GM21360 (cell line): Measurements from ENCODE around the gene GNE.
"Not testable (repeated sequence)": the region's sequence is repeated elsewhere in the genome, so short reads cannot be mapped to it uniquely, and the experiment has no call there.

Source experiments
- ATAC-seq: cut with Tn5 transposase; IDR thresholded peaks from one replicate; pipeline ENCODE4 v1.9.1; 2021; ENCODE audit warnings: mild to moderate bottlenecking, moderate library complexity; ENCODE audit not compliant: unreplicated experiment

GNE gene

DNA sequence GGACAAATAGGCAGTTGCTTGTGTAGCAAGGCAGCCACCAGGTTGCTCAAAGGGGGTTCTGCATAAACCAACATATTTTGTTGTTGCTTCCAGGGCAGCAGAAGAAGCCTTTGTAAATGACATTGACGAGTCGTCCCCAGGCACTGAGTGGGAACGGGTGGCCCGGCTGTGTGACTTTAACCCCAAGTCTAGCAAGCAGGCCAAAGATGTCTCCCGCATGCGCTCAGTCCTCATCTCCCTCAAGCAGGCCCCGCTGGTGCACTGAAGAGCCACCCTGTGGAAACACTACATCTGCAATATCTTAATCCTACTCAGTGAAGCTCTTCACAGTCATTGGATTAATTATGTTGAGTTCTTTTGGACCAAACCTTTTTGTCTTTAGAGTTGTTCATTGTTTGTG is 46.7 kb downstream of the GNE start:
- ATAC-seq = no peak

DNA sequence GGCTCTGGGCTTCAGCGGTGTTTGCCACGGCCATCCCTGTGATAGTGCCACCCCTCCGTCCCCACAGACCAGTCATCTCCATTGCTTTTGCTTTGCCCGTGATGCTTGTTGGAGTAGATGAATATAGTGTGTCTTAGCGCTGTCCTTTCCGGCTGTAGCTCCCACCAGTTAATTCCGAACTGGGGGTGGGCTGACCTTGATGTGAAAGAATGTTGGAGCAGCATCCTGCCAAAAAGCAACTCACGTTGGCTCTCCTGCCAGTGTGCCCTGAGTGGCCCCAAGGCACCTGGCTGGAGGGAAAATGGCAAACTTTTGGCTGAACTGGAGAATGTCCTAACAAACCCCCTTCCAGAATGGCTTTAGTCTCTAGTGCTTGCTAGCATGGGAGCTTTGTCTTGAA is 47.5 kb downstream of the GNE start:
- no peak for ATAC-seq

DNA sequence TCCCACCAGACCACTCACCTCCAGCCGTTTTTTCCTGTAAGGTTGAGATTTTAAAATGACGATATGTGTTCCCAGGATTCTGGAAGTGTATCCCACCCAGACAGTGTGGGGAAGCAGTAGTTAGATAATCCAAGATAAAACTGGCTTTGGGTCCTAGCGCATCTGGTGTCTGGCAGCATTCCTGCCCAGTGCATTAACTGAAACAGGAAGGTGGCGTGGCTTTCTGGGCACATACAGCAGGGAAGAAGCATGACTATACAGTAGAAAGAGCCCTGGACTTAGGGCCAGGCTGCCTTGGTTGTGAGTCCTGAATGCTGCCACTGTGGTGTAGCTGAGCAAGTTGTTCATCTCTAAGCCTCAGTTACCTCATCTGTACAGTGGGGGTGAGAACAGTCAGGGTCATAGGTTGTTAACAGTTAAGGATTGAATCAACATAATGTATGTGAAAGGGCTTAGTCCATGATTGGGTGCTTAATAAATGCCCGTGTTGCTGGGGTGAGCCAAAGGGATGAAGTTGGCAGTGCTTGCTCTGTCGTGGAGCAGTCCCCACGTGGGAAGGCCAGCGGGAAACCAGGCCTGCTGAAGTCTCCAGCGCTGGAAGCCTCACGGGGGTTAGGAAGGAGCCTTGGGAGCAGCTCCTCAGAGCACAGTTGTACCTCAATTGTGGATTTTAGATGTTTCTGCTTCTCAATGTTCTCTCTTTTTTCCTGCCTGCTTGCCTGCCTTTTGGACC is 49.6 kb downstream of the GNE start:
- ATAC-seq = no peak

DNA sequence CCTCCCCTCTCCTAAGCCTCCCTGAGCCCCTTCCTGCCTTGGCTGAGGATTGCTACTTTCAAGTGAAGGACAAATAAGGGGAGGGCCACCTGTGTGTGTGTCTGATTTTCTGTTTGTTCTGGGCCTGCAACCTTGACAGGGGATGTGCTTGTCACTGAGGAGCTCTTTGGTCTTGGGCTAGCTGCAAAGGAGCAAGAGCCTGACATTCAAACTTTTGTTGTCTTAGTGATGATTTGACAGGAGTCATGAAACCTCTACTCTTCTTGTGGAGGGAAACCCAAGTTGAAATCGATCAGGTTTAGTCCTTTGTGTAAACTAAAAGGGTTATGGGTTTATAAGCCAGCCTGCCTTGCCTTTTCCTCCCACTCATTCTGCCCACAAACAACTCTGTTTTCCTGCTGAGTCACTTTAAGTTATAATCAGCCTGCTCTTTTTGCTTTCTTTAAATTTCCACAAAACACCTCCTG is 50.7 kb downstream of the GNE start:
- no peak for ATAC-seq

DNA sequence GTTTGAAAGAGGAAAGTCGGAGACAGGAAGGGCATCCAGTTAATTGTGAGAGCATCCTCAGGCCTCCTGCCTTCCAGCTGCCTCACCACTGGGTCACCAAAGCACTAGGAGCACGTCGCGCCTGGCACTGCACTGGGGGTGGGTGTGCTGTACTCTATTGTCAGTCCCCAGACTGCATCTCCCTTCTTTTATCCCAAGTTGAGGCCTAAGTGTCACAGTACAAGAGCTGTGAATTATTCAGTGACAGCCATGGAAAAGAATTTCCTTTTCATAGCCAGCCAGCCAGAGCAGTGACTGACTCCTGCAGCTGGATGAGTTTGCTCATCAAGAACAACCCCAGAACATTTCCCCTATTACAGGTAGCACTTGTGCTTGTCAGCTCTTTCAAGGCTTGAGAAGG is 51.2 kb downstream of the GNE start:
- no peak for ATAC-seq

DNA sequence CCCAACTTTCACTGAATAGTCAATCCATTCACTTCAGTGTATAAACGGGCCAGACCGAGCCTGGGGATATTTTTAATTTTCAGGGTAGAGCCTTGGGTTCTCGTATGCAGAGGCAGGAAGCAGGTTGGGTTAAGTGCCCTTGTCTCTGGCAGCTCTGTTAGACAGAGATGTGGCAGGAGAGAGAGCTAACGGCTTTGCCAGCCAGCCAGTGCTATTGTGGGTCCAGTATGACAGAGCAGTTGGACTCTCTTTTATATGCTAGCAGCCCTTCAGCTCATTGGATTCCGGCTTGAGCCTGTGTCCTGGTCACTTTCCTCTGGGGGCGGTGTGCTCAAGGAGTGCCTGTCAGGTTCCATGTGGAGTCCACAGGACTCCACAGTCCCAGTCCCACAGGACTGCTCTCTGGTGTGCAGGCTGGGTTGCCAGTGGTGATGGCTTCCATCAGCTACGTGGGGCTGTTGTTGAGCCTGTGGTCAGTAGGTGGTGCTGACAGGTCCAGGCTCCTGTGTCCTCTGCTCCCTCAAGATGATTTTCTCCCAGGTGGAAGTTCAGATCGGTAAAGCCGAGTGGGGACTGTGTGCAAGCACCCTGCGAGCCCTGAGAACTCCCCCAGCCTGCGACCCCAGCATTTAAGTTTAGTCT is 53.2 kb downstream of the GNE start:
- ATAC-seq = no peak

DNA sequence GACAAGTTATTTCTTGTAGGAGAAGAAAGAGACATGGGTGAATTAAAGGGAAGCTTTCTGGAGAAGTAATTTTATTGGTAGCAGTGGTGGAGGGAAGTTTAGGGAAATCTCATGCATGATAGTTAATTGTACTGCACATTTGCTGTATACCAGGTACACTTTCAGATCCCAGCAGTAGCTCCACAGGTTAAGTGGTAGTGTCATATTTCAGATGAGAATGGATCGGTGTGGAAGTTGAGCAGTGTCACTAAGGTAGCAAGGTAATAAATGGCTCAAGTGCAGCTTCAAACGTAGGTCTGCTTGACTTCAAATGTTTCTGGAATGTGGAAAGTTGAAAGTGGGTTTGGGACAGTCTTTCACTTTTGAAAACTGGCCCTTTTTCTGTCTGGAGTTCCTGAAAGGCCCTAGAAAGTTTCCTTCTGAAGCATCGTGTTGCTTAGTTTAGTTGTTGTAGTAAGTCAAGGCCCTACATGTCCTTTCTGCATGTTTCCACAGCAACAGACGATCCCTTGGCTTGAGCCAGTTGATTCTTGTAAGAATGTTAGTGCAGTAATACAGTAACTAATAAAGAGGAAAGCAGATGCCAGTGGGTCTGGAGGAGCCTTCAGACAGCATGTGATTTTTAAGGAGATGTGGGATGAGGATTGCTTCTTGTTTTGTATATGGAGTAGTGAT is 63.8 kb downstream of the GNE start:
- no peak for ATAC-seq

DNA sequence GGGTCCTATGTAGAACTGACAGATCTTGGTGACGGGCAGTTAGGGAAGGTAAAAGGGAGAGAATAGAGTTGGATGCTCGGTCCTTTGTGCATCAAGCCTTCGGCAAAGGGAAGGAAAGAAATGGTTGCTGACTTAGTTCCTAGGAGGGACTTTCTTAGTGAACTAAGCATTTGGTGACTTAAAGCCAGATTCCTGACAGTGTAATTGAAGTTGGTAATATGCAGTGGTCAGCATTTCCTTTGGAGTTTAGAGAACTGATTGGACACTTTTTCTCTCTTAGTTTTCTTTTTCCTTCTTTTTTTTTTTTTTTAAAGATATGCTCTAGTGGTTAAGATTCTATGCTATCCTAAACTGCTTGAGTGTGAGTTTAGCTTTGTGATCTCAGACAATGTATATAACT is 65.2 kb downstream of the GNE start:
- ATAC-seq = no peak

DNA sequence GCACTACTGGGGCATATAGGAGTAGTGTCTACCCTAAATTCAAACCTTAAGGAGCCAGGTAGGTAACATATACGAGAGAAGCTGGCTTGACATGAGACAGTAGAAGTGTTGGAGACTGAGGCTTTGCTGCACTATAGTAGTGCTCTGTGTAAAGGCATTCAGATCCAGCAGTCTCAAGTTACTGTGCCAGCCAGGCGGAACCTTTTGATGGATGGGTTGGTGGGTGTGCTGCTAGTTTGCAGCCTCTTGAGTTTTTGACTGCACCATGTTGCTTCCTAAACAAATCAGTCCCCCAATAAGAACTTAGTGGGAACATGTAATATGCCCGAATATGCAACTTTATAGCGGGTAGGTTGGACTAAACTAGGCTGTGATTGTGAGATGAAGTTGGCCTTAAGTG is 66.1 kb downstream of the GNE start:
- ATAC-seq = no peak

DNA sequence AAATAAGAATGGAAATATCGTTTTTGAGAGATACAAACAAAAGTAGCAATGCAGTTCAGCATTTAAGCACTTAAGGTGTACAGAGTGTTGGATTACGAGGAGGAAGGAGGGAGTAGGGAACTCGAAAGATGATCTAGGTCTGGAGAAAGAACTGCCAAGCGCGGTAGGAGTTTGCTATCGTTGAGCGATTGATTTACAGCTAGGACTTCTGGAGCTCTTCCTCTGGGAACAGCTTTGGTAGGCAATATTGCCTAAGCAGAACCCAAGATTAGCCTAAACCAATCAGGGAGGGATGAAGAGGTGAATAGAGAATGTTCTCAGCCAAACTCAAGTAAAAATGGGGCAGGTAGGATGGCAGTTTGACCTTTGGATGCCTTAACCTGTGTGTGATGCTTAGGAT is 66.6 kb downstream of the GNE start:
- ATAC-seq = no peak

DNA sequence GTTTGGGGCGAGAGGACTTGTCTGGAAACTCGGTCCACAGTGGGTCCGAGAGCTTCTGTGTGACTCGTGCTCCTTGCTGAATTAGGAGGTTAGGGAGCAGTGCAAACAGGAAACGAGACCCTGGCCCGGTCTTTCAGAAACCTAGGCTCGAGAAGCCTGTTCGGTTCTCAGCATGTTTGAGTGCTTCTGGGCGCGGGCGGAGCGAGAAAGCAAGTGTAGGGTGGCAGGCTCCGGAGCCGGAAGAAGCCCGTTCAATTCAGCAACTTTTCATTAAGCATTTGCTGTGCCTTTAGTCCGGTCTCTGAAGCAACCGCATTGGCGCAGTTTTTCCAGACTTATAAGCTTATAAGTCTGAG is 67.0 kb downstream of the GNE start:
- no peak for ATAC-seq

DNA sequence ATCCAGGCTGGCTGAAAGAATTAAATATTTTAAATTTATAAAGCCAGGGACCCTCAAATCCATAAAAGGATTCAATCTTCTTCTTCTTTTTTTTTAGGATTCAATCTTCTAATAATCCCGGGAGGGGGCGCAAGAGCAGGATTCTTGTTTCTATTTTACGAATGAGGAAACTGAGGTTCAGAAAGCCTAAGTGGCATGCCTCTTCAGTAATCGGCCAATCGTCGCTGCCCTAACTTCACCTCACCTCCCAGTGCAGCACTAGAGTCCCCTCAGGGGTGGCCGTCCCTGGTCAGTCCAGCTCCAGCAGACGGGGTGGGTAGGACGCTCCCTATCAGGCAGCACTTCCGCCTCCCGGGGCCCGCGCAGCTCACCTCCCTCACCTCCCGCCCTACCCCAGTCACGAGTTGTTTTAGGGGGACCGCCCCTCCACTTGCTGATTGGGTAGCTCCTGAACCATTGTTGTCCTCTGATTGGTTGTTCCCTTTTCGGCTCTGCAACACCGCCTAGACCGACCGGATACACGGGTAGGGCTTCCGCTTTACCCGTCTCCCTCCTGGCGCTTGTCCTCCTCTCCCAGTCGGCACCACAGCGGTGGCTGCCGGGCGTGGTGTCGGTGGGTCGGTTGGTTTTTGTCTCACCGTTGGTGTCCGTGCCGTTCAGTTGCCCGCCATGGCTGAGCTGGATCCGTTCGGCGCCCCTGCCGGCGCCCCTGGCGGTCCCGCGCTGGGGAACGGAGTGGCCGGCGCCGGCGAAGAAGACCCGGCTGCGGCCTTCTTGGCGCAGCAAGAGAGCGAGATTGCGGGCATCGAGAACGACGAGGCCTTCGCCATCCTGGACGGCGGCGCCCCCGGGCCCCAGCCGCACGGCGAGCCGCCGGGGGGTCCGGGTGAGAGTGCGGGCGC is 67.6 kb downstream of the GNE start, which contains the start of gene CLTA:
CLTA (plus strand) TSS at position 534 of the 902 bp plus-strand sequence; CDS start at position 670, 136 bp downstream.
- peak; percentile 93 for ATAC-seq

DNA sequence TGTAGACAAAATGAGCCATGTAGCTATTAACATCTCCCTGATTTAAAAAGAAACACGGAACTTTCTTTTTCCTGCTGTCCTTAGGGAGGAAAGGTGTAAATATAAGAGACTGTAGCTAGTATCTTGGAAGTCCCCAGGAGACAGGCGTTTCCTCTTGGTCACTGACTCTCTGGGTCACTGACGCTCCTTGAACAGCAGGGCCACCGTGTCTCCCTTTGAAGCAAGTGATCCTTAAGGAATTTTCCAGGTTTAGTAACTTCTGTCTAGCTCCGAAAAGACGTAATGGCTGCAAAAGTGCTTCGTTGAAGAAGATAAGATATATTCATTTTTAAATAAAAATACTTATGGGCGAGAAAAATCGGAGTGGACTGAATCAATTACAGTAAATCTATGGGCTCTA is 68.3 kb downstream of the GNE start:
- no peak for ATAC-seq

DNA sequence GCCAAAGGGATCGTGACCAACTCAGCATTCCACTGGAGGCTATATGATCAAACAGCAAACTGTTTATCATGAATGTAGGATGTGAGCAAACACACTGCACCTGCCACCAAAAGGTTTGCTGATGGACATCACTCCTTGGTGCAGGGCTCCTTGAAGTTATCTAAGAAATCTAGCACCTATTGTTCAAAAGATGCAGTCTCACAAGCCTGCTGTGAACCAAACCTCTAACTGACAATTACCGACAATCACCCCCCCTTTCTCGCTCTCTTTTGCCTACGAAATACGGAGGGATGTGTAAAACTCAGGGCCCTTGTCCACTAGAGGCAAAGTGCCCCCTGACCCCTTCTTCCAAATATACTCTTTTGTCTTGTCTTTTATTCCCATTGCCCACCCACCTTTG is 70.0 kb downstream of the GNE start:
- ATAC-seq = no peak

DNA sequence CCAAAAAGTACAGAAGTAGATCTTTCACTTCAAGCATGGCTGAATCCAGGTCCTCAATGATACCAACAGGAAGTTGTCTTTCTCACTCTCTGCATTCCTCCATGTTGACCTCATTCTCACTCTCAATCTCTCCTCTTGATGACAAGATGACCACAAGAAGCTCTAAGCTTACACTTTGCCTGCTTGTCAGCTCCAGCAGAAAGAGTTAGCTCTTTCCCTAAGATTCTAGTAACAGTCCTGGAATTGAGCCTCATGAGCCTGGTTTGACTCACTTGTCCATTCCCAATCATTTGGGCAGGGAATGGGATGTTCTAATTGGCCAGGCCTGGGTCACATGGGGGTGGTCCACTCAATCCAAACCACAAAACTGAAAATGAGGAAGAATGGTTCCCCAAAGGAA is 70.8 kb downstream of the GNE start:
- no peak for ATAC-seq

DNA sequence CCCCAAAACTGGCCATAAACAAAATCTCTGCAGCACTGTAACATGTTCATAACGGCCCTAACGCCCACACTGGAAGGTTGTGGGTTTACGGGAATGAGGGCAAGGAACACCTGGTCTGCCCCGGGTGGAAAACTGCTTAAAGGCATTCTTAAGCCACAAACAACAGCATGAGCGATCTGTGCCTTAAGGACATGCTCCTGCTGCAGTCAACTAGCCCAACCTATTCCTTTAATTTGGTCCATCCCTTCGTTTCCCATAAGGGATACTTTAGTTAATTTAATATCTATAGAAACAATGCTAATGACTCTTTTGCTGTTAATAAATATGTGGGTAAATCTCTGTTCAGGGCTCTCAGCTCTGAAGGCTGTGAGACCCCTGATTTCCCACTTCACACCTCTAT is 78.0 kb downstream of the GNE start:
- not testable (repeated sequence) for ATAC-seq

DNA sequence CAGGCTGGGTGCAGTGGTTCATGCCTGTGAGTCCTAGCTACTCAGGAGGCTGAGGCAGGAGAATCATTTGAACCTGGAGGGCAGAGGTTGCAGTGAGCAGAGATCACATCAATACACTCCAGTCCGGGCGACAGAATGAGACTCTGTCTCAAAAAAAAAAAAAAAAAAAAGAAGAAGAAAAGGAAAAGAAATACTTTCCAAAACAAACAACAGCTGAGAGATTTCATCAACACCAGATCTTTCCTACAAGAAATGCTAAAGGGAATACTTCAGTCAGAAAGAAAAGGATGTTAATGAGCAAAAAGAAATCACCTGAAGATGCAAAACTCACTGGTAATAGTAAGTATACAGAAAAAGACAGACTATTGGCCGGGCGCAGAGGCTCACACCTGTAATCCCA is 80.7 kb downstream of the GNE start:
- ATAC-seq = no peak

DNA sequence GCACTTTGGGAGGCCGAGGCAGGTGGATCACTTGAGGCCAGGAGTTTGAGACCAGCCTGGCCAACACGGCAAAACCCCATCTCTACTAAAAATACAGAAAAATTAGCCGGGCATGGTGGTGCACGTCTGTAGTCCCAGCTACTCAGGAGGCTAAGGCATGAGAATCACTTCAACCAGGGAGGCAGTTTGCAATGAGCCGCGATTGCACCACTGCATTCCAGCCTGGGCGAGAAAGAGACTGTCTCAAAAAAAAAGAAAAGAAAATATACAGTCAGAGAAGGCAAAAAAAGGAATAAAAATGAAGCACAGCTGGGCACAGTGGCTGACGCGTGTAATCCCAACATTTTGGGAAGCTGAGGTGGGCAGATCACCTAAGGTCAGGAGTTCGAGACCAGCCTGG is 81.8 kb downstream of the GNE start:
- not testable (repeated sequence) for ATAC-seq

DNA sequence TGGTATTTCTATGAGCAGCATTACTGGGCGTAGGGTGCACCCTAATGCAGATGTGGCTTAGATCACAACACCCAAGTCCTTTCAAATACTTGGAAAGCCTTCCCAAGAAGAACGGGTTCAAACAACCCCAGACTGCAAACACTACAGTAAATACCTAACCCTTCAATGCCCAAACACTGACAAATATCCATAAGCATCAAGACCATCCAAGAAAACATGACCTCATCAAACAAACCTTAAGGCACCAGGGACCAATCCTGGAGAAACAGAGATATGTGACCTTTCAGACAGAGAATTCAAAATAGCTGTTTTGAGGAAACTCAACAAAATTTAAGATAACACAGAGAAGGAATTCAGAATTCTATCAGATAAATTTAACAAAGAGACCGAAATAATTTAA is 83.0 kb downstream of the GNE start:
- not testable (repeated sequence) for ATAC-seq

DNA sequence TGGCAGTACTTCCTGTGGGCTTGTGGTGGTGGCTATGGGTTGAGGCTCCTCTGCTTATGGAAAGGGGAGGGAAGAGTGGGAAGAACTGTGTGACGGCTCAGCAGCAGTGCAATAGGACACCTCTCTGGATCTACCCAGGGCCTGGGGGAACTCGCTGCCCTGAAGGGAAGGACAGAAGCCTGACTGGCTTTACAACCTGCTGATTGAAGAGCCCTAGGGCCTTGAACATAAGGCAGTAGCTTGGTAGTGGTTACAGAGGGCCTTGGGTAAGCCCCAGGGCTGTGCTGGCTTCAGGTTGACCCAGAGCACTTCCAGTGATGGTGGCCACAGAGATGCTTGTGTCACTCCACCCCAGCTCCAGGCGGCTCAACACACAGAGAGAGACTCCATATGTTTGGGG is 83.5 kb downstream of the GNE start:
- ATAC-seq = no peak

DNA sequence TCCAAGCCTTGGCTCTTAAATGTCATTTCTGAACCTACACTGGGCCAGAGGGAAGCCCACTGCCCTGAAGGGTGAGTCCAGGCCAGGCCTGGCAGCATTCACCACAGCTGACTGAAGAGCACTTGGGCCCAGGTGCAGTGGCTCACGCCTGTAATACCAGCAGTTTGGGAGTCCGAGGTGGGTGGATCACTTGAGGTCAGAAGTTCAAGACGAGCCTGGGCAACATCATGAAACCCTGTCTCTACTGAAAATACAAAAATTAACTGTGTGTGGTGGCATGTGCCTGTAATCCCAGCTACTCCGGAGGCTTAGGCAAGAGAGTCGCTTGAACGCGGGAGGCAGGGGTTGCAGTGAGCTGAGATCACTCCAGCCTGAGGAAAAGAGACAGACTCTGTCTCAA is 84.0 kb downstream of the GNE start:
- no peak for ATAC-seq
